ENCODE results near the gene SUSD1.

DNA sequence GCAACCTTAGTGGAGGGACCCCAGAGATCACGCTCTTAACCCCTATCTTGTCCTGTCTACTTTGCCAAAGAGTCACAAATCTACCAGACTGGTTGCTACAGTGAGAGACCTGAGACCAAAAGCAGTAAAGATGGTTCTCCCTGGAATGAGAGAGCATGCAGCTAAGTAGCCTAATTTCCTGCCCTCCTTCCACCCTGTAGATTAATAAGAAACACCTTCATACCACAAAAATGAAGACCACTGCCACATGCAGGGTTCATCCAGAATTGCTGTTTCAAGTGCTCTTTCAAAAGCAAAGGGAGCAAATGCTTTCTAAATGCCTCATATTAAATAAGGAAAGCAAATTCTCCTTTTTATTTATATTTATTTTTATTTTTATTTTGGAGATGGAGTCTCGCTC lies 159.4 kb downstream of the SUSD1 start:
- TF ChIP-seq CTCF (IDR thresholded peaks at IDR 0.05) (no peak), POLR2A (IDR thresholded peaks at IDR 0.05) (no peak)

Data from body of pancreas (tissue), 4 donors.